ENCODE measurements around the gene GJC2.

GRCh38 chr1:228114827-228115226 is 34.9 kb upstream of the GJC2 start:
- no peak for TF ChIP-seq SUZ12 (IDR thresholded peaks at IDR 0.05)
- no peak for TF ChIP-seq SP1 (IDR thresholded peaks at IDR 0.05)
- no peak for TF ChIP-seq ELF4 (IDR thresholded peaks at IDR 0.05)
- no peak for TF ChIP-seq HDGF (IDR thresholded peaks at IDR 0.05; ENCODE audit: borderline replicate concordance)
- TF ChIP-seq FOXM1 (IDR thresholded peaks at IDR 0.05; ENCODE audit: borderline replicate concordance), result no peak
- TF ChIP-seq L3MBTL2 (conservative IDR thresholded peaks at IDR 0.05), result no peak

All from HEK293T (cell line).